HEK293T (cell line): ENCODE data around the gene KIAA1671.

Experiments
- CTCF ChIA-PET: fragments of 350-600 bp; formaldehyde crosslinking; extraction: SDS; loops from one replicate; lab custom pipeline; 2021; ENCODE audit warnings: antibody characterized with exemption, inconsistent platforms; lab: Yijun Ruan, JAX
- POLR2A ChIA-PET: fragments of 350-600 bp; formaldehyde crosslinking; extraction: SDS; loops from one replicate; lab custom pipeline; 2020; ENCODE audit warnings: antibody characterized with exemption, inconsistent platforms; lab: Yijun Ruan, JAX
- DNase-seq: peaks from one replicate; pipeline ENCODE4 v3.0.0; 2012; ENCODE audit warnings: mixed read lengths; ENCODE audit errors: extremely low spot score
- ARNT ChIP-seq: fragments of 450-650 bp; IDR thresholded peaks from 2 replicates; pipeline ENCODE4 v1.6.1; 2017; ENCODE audit warnings: mild to moderate bottlenecking
- BHLHE40 ChIP-seq: fragments of 450-650 bp; IDR thresholded peaks from 2 replicates; pipeline ENCODE4 v1.6.1; 2016; ENCODE audit warnings: mild to moderate bottlenecking, moderate library complexity, borderline replicate concordance
- CTBP1 ChIP-seq: fragments of 450-650 bp; IDR thresholded peaks from 2 replicates; pipeline ENCODE4 v1.6.1; 2016; ENCODE audit warnings: borderline replicate concordance
- ELF4 ChIP-seq: fragments of 450-650 bp; IDR thresholded peaks from 2 replicates; pipeline ENCODE4 v1.6.1; 2017; ENCODE audit warnings: antibody characterized with exemption
- FOXA1 ChIP-seq: fragments of 450-650 bp; IDR thresholded peaks from 2 replicates; pipeline ENCODE4 v1.6.1; 2016; ENCODE audit warnings: mild to moderate bottlenecking
- FOXK2 ChIP-seq: fragments of 450-650 bp; IDR thresholded peaks from 2 replicates; pipeline ENCODE4 v1.6.1; 2016; ENCODE audit warnings: mild to moderate bottlenecking
- FOXM1 ChIP-seq: fragments of 450-650 bp; IDR thresholded peaks from 2 replicates; pipeline ENCODE4 v1.6.1; 2017; ENCODE audit warnings: mild to moderate bottlenecking, borderline replicate concordance
- HDGF ChIP-seq: fragments of 450-650 bp; IDR thresholded peaks from 2 replicates; pipeline ENCODE4 v1.6.1; 2017; ENCODE audit warnings: antibody characterized with exemption, borderline replicate concordance
- L3MBTL2 ChIP-seq: fragments of 450-650 bp; conservative IDR thresholded peaks from 2 replicates; pipeline ENCODE4 v1.6.1; 2016; ENCODE audit warnings: mild to moderate bottlenecking
- LEF1 ChIP-seq: fragments of 450-650 bp; IDR thresholded peaks from 2 replicates; pipeline ENCODE4 v1.6.1; 2017; ENCODE audit warnings: mild to moderate bottlenecking, borderline replicate concordance
- NFRKB ChIP-seq: fragments of 450-650 bp; IDR thresholded peaks from 2 replicates; pipeline ENCODE4 v1.6.1; 2016; ENCODE audit warnings: mild to moderate bottlenecking, moderate library complexity
- PKNOX1 ChIP-seq: fragments of 450-650 bp; IDR thresholded peaks from 2 replicates; pipeline ENCODE4 v1.6.1; 2016
- SP1 ChIP-seq: fragments of 450-650 bp; IDR thresholded peaks from 2 replicates; pipeline ENCODE4 v1.6.1; 2017
- SUZ12 ChIP-seq: fragments of 450-650 bp; IDR thresholded peaks from 2 replicates; pipeline ENCODE4 v1.6.1; 2016; ENCODE audit warnings: mild to moderate bottlenecking
- TARDBP ChIP-seq: fragments of 450-650 bp; IDR thresholded peaks from 2 replicates; pipeline ENCODE4 v1.6.1; 2016
- ZNF384 ChIP-seq: fragments of 450-650 bp; IDR thresholded peaks from 2 replicates; pipeline ENCODE4 v1.6.1; 2016

KIAA1671 gene

GRCh38 chr22:25110596-25110845 lies 158.0 kb downstream of the KIAA1671 start:
- ChIA-PET CTCF (interaction anchor here (0.6 to 1.4 kb wide), 3 partner anchors 57 to 184 kb away, joined by 3 to 4 read pairs (median 3); no protein-coding TSS in a partner anchor), POLR2A (interaction anchor here (0.7 kb wide), 1 partner anchor 56 kb away, joined by 3 read pairs; no protein-coding TSS in a partner anchor)
- TF ChIP-seq LEF1 (no peak), FOXM1 (no peak), FOXK2 (no peak), ZNF384 (no peak), TARDBP (no peak), PKNOX1 (no peak), HDGF (no peak), SP1 (no peak), ARNT (no peak)
- no peak for DNase-seq

DNA sequence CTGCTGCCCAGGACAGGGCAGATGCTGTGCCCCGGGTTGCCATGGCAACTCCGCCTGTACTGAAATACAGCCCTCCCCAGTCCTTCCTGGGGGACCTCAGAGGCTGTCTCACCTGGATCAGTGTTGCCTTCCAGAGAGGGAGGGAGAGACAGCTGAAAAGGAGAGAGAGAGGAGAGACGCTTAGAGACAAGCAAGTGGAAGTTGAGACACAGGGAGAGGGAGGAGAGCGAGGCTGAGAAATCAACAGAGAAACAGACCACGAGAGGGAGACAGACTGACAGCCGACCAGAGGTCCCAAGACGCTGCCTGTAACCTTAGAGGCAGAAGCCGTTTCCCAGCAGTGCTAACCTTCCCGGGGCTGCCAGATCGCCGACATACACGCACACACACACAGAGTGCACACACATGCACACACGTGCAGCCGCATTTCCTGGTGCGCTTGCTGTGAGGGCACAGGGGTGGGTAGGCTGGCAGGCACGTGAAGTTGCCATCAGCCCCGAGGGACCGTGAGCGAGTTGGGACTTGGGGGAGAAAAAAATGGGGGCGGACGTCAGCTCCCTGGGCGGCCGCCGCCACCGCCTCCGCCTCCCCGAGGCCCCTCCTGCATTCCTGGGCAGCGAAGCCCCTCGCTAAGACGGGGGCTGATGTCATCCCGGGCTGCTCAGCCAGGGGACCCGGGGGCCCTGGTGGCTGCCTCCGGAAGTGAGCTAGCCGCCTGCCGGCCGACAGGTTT lies 158.5 kb downstream of the KIAA1671 start:
- TF ChIP-seq L3MBTL2 (peak; percentile 78), FOXM1 (no peak), BHLHE40 (no peak), FOXK2 (no peak), PKNOX1 (peak; percentile 90), FOXA1 (no peak), SP1 (no peak), CTBP1 (0 out of 2 replicates have a peak, but pooled peaks have one; percentile 12), ELF4 (no peak)
- CTCF ChIA-PET, result interaction anchor here (0.5 to 1.4 kb wide), 6 partner anchors 29 to 308 kb away, joined by 3 to 4 read pairs (median 3); no protein-coding TSS in a partner anchor
- POLR2A ChIA-PET, result interaction anchor here (0.7 to 0.9 kb wide), 2 partner anchors 18 to 56 kb away, joined by 3 read pairs; no protein-coding TSS in a partner anchor
- DNase-seq, result peak; percentile 89

GRCh38 chr22:25111579-25112517 lies 159.3 kb downstream of the KIAA1671 start:
- peak; percentile 40 for DNase-seq
- ChIA-PET CTCF (interaction anchor here (0.5 to 1.4 kb wide), 5 partner anchors 30 to 307 kb away, joined by 3 to 4 read pairs (median 3); no protein-coding TSS in a partner anchor), POLR2A (interaction anchor here (0.9 kb wide), 1 partner anchor 18 kb away, joined by 3 read pairs; no protein-coding TSS in a partner anchor)

DNA sequence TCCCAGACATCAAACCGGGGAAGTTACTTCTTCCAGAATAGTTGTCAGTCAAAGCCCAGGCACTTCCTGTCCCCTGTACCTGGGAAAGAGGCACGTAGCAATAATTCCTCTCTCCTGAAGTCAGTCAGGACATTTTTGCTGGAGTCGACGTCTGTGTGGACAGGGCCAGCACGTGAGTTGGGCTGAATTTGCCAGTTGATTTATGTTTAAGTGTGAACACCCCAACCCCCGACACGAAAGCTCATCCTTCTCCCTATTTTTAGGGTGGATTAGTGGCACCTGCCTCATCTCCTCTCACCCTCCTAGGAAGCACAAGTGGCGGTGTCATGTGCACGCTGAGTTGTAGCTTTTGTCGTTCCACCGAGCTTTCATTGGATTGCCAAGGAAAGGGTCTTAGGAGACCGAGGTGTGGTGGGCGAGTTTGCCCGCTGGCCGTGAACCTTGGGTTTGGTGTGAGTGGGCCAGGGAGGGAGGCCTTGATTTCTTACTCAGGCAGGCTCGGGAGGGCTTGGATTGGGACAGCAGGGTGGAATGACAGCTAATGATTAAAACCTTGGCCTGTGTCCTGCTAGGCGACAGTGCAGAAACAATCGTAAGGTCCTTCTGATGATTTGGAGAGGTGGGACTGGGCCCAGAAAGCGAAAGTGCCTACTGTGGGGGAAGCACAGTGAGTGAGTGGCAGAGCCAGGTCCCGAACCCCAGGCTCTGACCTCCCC lies 160.2 kb downstream of the KIAA1671 start:
- DNase-seq, result no peak
- ChIA-PET POLR2A (no interaction called here), CTCF (no interaction called here)
- TF ChIP-seq LEF1 (no peak), ELF4 (no peak), NFRKB (no peak), CTBP1 (no peak), SP1 (no peak), BHLHE40 (no peak), FOXA1 (no peak), ARNT (no peak), PKNOX1 (no peak), FOXM1 (no peak), HDGF (no peak), TARDBP (no peak), ZNF384 (no peak), FOXK2 (no peak), L3MBTL2 (no peak), SUZ12 (no peak)

More at GRCh38 chr22:25111579-25112517, 159.3 kb downstream of the KIAA1671 start:
- no peak for TF ChIP-seq FOXM1
- TF ChIP-seq BHLHE40, result no peak
- TF ChIP-seq ZNF384, result no peak
- no peak for TF ChIP-seq SP1
- TF ChIP-seq ELF4, result no peak
- no peak for TF ChIP-seq SUZ12

- POLR2A ChIA-PET, result no interaction called here
- TF ChIP-seq PKNOX1, result no peak
- TF ChIP-seq TARDBP, result no peak
- no peak for TF ChIP-seq HDGF
- TF ChIP-seq BHLHE40, result no peak
- no peak for TF ChIP-seq L3MBTL2
- no peak for TF ChIP-seq CTBP1
- TF ChIP-seq FOXK2, result no peak
- TF ChIP-seq ZNF384, result no peak
- no peak for TF ChIP-seq FOXA1
- CTCF ChIA-PET, result no interaction called here
- no peak for DNase-seq
Measured at GRCh38 chr22:25113316-25113721, 160.8 kb downstream of the KIAA1671 start.
